B cell (primary cell): ENCODE measurements around the gene STAG1.

Experiments used
- CTCF ChIP-seq: fragments of 200-600 bp; IDR thresholded peaks from one replicate; pipeline ENCODE4 v1.8.0; 2022; ENCODE audit warnings: antibody characterized with exemption, mild to moderate bottlenecking
- EZH2 ChIP-seq: IDR thresholded peaks from 2 replicates; pipeline ENCODE4 v1.6.1; 2012; ENCODE audit warnings: borderline replicate concordance, low read depth, mild to moderate bottlenecking, moderate library complexity, low read length; ENCODE audit not compliant: insufficient read depth, poor library complexity, severe bottlenecking

DNA sequence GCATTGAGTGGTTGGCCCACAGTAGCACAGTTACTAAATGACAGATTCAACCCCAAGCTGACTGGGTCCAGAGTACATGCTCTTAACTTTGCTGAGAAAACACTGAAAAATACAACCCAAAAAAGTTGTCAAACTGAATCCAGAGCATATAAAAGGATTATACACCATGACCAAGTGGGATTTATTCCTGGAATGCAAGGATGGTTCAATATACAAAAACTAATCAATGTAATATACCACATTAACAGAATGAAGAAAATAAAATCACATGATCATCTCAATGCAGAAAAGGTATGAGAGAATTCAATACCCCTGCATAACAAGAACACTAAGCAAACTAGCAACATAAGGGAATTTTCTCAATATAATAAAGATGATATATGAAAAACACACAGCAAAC, 98.5 kb downstream of the STAG1 start:
- no peak for TF ChIP-seq CTCF
- TF ChIP-seq EZH2 = no peak
